Loucy (cell line): ENCODE results near the gene C10orf143.

Experiments used
- H2AFZ ChIP-seq: fragments of 200-600 bp; sonication (generic); 2 replicates; pipeline ENCODE4 v1.6.0; 2016; ENCODE audit warnings: antibody characterized with exemption, mild to moderate bottlenecking, low read length, moderate library complexity
- H3F3A ChIP-seq: fragments of 200-600 bp; 2 replicates; pipeline ENCODE4 v1.6.0; 2016; ENCODE audit warnings: antibody characterized with exemption, low read depth, mild to moderate bottlenecking
- H3K27me3 ChIP-seq: fragments of 200-600 bp; sonication (generic); 2 replicates; pipeline ENCODE4 v1.6.1; 2014; ENCODE audit warnings: low read length, mild to moderate bottlenecking; ENCODE audit not compliant: insufficient read depth, poor library complexity, severe bottlenecking
- H3K36me3 ChIP-seq: fragments of 200-600 bp; sonication (generic); 2 replicates; pipeline ENCODE4 v1.6.1; 2016; ENCODE audit warnings: low read length; ENCODE audit not compliant: insufficient read depth
- H3K4me1 ChIP-seq: fragments of 200-600 bp; sonication (generic); 2 replicates; pipeline ENCODE4 v1.5.1; 2014; ENCODE audit warnings: low read length, mild to moderate bottlenecking; ENCODE audit not compliant: insufficient read depth, poor library complexity, severe bottlenecking
- H3K4me2 ChIP-seq: fragments of 200-600 bp; sonication (generic); 2 replicates; pipeline ENCODE4 v1.6.0; 2014; ENCODE audit warnings: antibody characterized with exemption, low read length, low read depth, mild to moderate bottlenecking; ENCODE audit not compliant: poor library complexity, severe bottlenecking
- H3K4me3 ChIP-seq: fragments of 200-600 bp; sonication (generic); 2 replicates; pipeline ENCODE4 v1.5.1; 2014; ENCODE audit warnings: low read length, mild to moderate bottlenecking, mixed read lengths; ENCODE audit not compliant: poor library complexity, severe bottlenecking
- H3K79me2 ChIP-seq: fragments of 200-600 bp; sonication (generic); 2 replicates; pipeline ENCODE4 v1.6.1; 2014; ENCODE audit warnings: low read length; ENCODE audit not compliant: insufficient read depth
- H3K9ac ChIP-seq: fragments of 200-600 bp; sonication (generic); 2 replicates; pipeline ENCODE4 v1.6.0; 2014; ENCODE audit warnings: mild to moderate bottlenecking, low read depth, low read length, moderate library complexity; ENCODE audit not compliant: poor library complexity, severe bottlenecking
- H3K9me2 ChIP-seq: fragments of 200-600 bp; sonication (generic); replicated peaks from 2 replicates; pipeline ENCODE4 v1.6.1; 2016; ENCODE audit warnings: low read depth, low read length, mixed read lengths
- H3K9me3 ChIP-seq: fragments of 200-600 bp; sonication (generic); 2 replicates; pipeline ENCODE4 v1.6.1; 2014; ENCODE audit warnings: mild to moderate bottlenecking, antibody characterized with exemption, low read length, low read depth; ENCODE audit not compliant: insufficient read depth
- H4K20me1 ChIP-seq: fragments of 200-600 bp; sonication (generic); 2 replicates; pipeline ENCODE4 v1.6.0; 2014; ENCODE audit warnings: antibody characterized with exemption, low read length, mild to moderate bottlenecking; ENCODE audit not compliant: insufficient read depth, poor library complexity, severe bottlenecking
- CTCF ChIP-seq: fragments of 200-600 bp; sonication (generic); conservative IDR thresholded peaks from 2 replicates; pipeline ENCODE4 v1.5.1; 2014; ENCODE audit warnings: mild to moderate bottlenecking, antibody characterized with exemption, low read length
- EZH2phosphoT487 ChIP-seq: fragments of 200-600 bp; IDR thresholded peaks from 2 replicates; pipeline ENCODE4 v1.6.1; 2018; ENCODE audit warnings: antibody characterized with exemption, mild to moderate bottlenecking, moderate library complexity, borderline replicate concordance

Gene C10orf143

GRCh38 chr10:130023454-130024230, 87.0 kb downstream of the C10orf143 start:
- H3F3A ChIP-seq, result no peaks in the 10 kb centered on the region
- H3K4me2 ChIP-seq, result no peak overlapping the region
- no peaks in the 10 kb centered on the region for H3K36me3 ChIP-seq
- peaks cover 4% of the 10 kb centered on the region for H3K4me1 ChIP-seq
- H4K20me1 ChIP-seq, result no peaks in the 10 kb centered on the region
- H3K9me2 ChIP-seq, result no peaks in the 10 kb centered on the region
- no peak overlapping the region for H3K4me3 ChIP-seq
- no peak overlapping the region for H3K9ac ChIP-seq
- no peaks in the 10 kb centered on the region; the same call in 1 of the 2 replicates for H3K9me3 ChIP-seq
- no peak overlapping the region for H2AFZ ChIP-seq
- TF ChIP-seq EZH2phosphoT487, result no peak
- H3K79me2 ChIP-seq, result no peaks in the 10 kb centered on the region
- no peaks in the 10 kb centered on the region for H3K27me3 ChIP-seq

GRCh38 chr10:130022511-130023299, 87.9 kb downstream of the C10orf143 start:
- Histone ChIP-seq H3K9me2 (no peaks in the 10 kb centered on the region), H3K4me2 (no peak overlapping the region), H3K36me3 (no peaks in the 10 kb centered on the region), H3K4me1 (peaks cover 8% of the 10 kb centered on the region), H3K27me3 (no peaks in the 10 kb centered on the region), H3K9me3 (no peaks in the 10 kb centered on the region; the same call in 1 of the 2 replicates), H3K79me2 (no peaks in the 10 kb centered on the region), H4K20me1 (no peaks in the 10 kb centered on the region), H2AFZ (no peak overlapping the region), H3F3A (no peaks in the 10 kb centered on the region), H3K9ac (no peak overlapping the region), H3K4me3 (no peak overlapping the region)
- no peak for TF ChIP-seq EZH2phosphoT487
- no peak for TF ChIP-seq CTCF

- Histone ChIP-seq H3K4me1 (peaks cover 8% of the 10 kb centered on the region), H3K79me2 (no peaks in the 10 kb centered on the region), H4K20me1 (no peaks in the 10 kb centered on the region), H3K36me3 (no peaks in the 10 kb centered on the region), H3K9me3 (no peaks in the 10 kb centered on the region), H2AFZ (no peak overlapping the region), H3K9me2 (no peaks in the 10 kb centered on the region), H3K27me3 (no peaks in the 10 kb centered on the region), H3F3A (no peaks in the 10 kb centered on the region), H3K9ac (no peak overlapping the region), H3K4me3 (no peak overlapping the region), H3K4me2 (no peak overlapping the region)
- TF ChIP-seq EZH2phosphoT487, result no peak
- TF ChIP-seq CTCF, result no peak
Observed at GRCh38 chr10:130022086-130022485, 88.5 kb downstream of the C10orf143 start.
